OCI-LY7 (cell line): ENCODE results near the gene CLDN1.

ENCODE experiments used
- CTCF ChIP-seq: fragments of 200-600 bp; sonication (generic); conservative IDR thresholded peaks from 2 replicates; pipeline ENCODE4 v1.5.1; 2014; ENCODE audit warnings: mild to moderate bottlenecking, antibody characterized with exemption, low read length, moderate library complexity, mixed read lengths
- EZH2phosphoT487 ChIP-seq: fragments of 200-600 bp; sonication (generic); IDR thresholded peaks from 2 replicates; pipeline ENCODE4 v1.6.1; 2018; ENCODE audit warnings: low read depth, borderline replicate concordance, mild to moderate bottlenecking, mixed run types, antibody characterized with exemption, low read length, moderate library complexity, mixed read lengths

- no peak for TF ChIP-seq CTCF
- TF ChIP-seq EZH2phosphoT487, result no peak
Measured at GRCh38 chr3:190260301-190260700, 61.9 kb downstream of the CLDN1 start.
